ENCODE results near the gene GABRP.

GABRP gene

GRCh38 chr5:170781946-170782345, 1.6 kb upstream of the GABRP start:
- TF ChIP-seq CTCF (IDR thresholded peaks at IDR 0.05; ENCODE audit: low read depth, low read length) (no peak), POLR2A (IDR thresholded peaks at IDR 0.05; ENCODE audit: extremely low read depth, insufficient read length) (no peak), MYC (IDR thresholded peaks at IDR 0.05; ENCODE audit: low read depth, low read length) (no peak), MAX (IDR thresholded peaks at IDR 0.05; ENCODE audit: low read depth, low read length) (no peak)
- DNase-seq (ENCODE audit: low read depth), result no peak
- H3K4me3 ChIP-seq (ENCODE audit: low read depth, low read length), result no peak overlapping the region

GRCh38 chr5:170782438-170782837, 1.1 kb upstream of the GABRP start:
- H3K4me3 ChIP-seq (ENCODE audit: low read depth, low read length), result no peak overlapping the region
- no peak for TF ChIP-seq MYC (IDR thresholded peaks at IDR 0.05; ENCODE audit: low read depth, low read length)
- no peak for TF ChIP-seq CTCF (IDR thresholded peaks at IDR 0.05; ENCODE audit: low read depth, low read length)
- TF ChIP-seq POLR2A (IDR thresholded peaks at IDR 0.05; ENCODE audit: extremely low read depth, insufficient read length), result no peak
- no peak for TF ChIP-seq MAX (IDR thresholded peaks at IDR 0.05; ENCODE audit: low read depth, low read length)
- DNase-seq (ENCODE audit: low read depth), result no peak

GRCh38 chr5:170785416-170785815, 1.9 kb downstream of the GABRP start:
- no peak for DNase-seq (ENCODE audit: low read depth)
- no peak for TF ChIP-seq CTCF (IDR thresholded peaks at IDR 0.05; ENCODE audit: low read depth, low read length)
- no peak for TF ChIP-seq MAX (IDR thresholded peaks at IDR 0.05; ENCODE audit: low read depth, low read length)
- TF ChIP-seq MYC (IDR thresholded peaks at IDR 0.05; ENCODE audit: low read depth, low read length), result no peak
- no peak for TF ChIP-seq POLR2A (IDR thresholded peaks at IDR 0.05; ENCODE audit: extremely low read depth, insufficient read length)
- no peak overlapping the region for H3K4me3 ChIP-seq (ENCODE audit: low read depth, low read length)

GRCh38 chr5:170787216-170787615, 3.7 kb downstream of the GABRP start:
- no peak overlapping the region for H3K4me3 ChIP-seq (ENCODE audit: low read depth, low read length)
- no peak for DNase-seq (ENCODE audit: low read depth)
- no peak for TF ChIP-seq MAX (IDR thresholded peaks at IDR 0.05; ENCODE audit: low read depth, low read length)
- no peak for TF ChIP-seq CTCF (IDR thresholded peaks at IDR 0.05; ENCODE audit: low read depth, low read length)
- no peak for TF ChIP-seq MYC (IDR thresholded peaks at IDR 0.05; ENCODE audit: low read depth, low read length)
- no peak for TF ChIP-seq POLR2A (IDR thresholded peaks at IDR 0.05; ENCODE audit: extremely low read depth, insufficient read length)

GRCh38 chr5:170788626-170789304, 5.2 kb downstream of the GABRP start:
- TF ChIP-seq CTCF (IDR thresholded peaks at IDR 0.05; ENCODE audit: low read depth, low read length) (no peak), MAX (IDR thresholded peaks at IDR 0.05; ENCODE audit: low read depth, low read length) (no peak), POLR2A (IDR thresholded peaks at IDR 0.05; ENCODE audit: extremely low read depth, insufficient read length) (no peak), MYC (IDR thresholded peaks at IDR 0.05; ENCODE audit: low read depth, low read length) (no peak)
- no peak overlapping the region for H3K4me3 ChIP-seq (ENCODE audit: low read depth, low read length)
- DNase-seq (ENCODE audit: low read depth), result no peak
